WTC11 (cell line): ENCODE measurements around the gene RECK. TPM values are rescaled to one million over a fixed set of nuclear protein-coding genes. Genes with fewer than 3 reads are reported as not detected.

Experiments used
- ATAC-seq: fragments of 200-7000 bp; cut with Tn5 transposase; 2 replicates; pipeline ENCODE4 v1.10.0; 2021; ENCODE audit warnings: mild to moderate bottlenecking, moderate library complexity
- CTCF ChIA-PET: fragments of 300-600 bp; sonication (Branson Sonifier 250); formaldehyde crosslinking; loops from one replicate; lab custom pipeline; 2021; ENCODE audit warnings: antibody characterized with exemption; lab: Charles Lee
- POLR2A ChIA-PET: fragments of 350-600 bp; sonication (Branson Sonifier 250); formaldehyde crosslinking; loops from one replicate; lab custom pipeline; 2021; ENCODE audit warnings: antibody characterized with exemption; lab: Charles Lee
- DNase-seq: peaks from one replicate; pipeline ENCODE4 v3.0.0; 2021; ENCODE audit warnings: low spot score
- H3K27ac Mint-ChIP-seq: 2 replicates; pipeline ENCODE4 v1.8.0; 2021; ENCODE audit warnings: mixed read lengths
- H3K27me3 Mint-ChIP-seq: 2 replicates; pipeline ENCODE4 v1.8.0; 2021; ENCODE audit warnings: low read depth, mild to moderate bottlenecking, moderate library complexity, mixed read lengths
- H3K36me3 Mint-ChIP-seq: 2 replicates; pipeline ENCODE4 v1.8.0; 2021; ENCODE audit warnings: mixed read lengths
- H3K4me1 Mint-ChIP-seq: 2 replicates; pipeline ENCODE4 v1.8.0; 2022; ENCODE audit warnings: mixed read lengths
- H3K4me3 Mint-ChIP-seq: 2 replicates; pipeline ENCODE4 v1.8.0; 2021; ENCODE audit warnings: mild to moderate bottlenecking, moderate library complexity, mixed read lengths
- H3K9me3 Mint-ChIP-seq: 2 replicates; pipeline ENCODE4 v1.8.0; 2021; ENCODE audit warnings: mixed read lengths
- AR ChIP-seq: fragments of 250-450 bp; sonication (Bioruptor Pico); IDR thresholded peaks from 2 replicates; pipeline ENCODE4 v1.9.0; 2021; ENCODE audit warnings: mild to moderate bottlenecking
- ATF3 ChIP-seq: sonication (generic); formaldehyde crosslinking; conservative IDR thresholded peaks from 2 replicates; pipeline ENCODE4 v1.8.1; 2022; ENCODE audit warnings: mild to moderate bottlenecking, missing genetic modification reagents
- CTCF ChIP-seq: fragments of 200-600 bp; IDR thresholded peaks from 2 replicates; pipeline ENCODE4 v1.8.0; 2022; ENCODE audit warnings: antibody characterized with exemption
- EMX1 ChIP-seq: fragments of 250-450 bp; sonication (Bioruptor Pico); IDR thresholded peaks from 2 replicates; pipeline ENCODE4 v1.8.0; 2021; ENCODE audit warnings: mild to moderate bottlenecking
- ZNF232 ChIP-seq: sonication (generic); formaldehyde crosslinking; IDR thresholded peaks from 2 replicates; pipeline ENCODE4 v1.8.0; 2022; ENCODE audit warnings: mild to moderate bottlenecking, missing genetic modification reagents
- ZNF416 ChIP-seq: fragments of 250-450 bp; sonication (Bioruptor Pico); IDR thresholded peaks from 2 replicates; pipeline ENCODE4 v1.9.0; 2021; ENCODE audit warnings: mild to moderate bottlenecking, inconsistent platforms
- total RNA-seq: library from RNA; stranded (reverse); gene quantifications from 3 replicates; pipeline ENCODE4 v1.2.3, GENCODE V29; 2021
- TF ChIP-seq, protein P1 (sequence below): sonication (generic); formaldehyde crosslinking; IDR thresholded peaks from 2 replicates; pipeline ENCODE4 v1.8.0; 2023; ENCODE audit warnings: missing genetic modification reagents
- TF ChIP-seq, protein P2 (sequence below): sonication (generic); formaldehyde crosslinking; IDR thresholded peaks from 2 replicates; pipeline ENCODE4 v1.8.1; 2023; ENCODE audit warnings: mild to moderate bottlenecking, missing genetic modification reagents
- TF ChIP-seq, protein P3 (sequence below): sonication (generic); formaldehyde crosslinking; IDR thresholded peaks from 2 replicates; pipeline ENCODE4 v1.8.0; 2022; ENCODE audit warnings: missing genetic modification reagents

RECK gene
- total RNA-seq, 1 experiment from 2014 or later, result 11.2 TPM

GRCh38 chr9:36102742-36103495 is 66.2 kb downstream of the RECK start:
- H3K36me3 Mint-ChIP-seq, result no peaks in the 10 kb centered on the region
- peak; percentile 86 for DNase-seq
- ChIA-PET POLR2A (interaction anchor here (1.0 to 1.8 kb wide), 2 partner anchors 60 to 88 kb away, joined by 3 to 6 read pairs; partner anchors contain the start of gene CLTA), CTCF (interaction anchor here (0.6 to 7.7 kb wide), 25 partner anchors 10 to 239 kb away, joined by 3 to 131 read pairs (median 4); partner anchors contain the start of genes CCIN, CLTA and RECK)
- peak; percentile 49 for TF ChIP-seq CTCF
- TF ChIP-seq ZNF416 (CRISPR knock-in tag), result no peak
- peaks cover 24% of the 10 kb centered on the region for H3K4me1 Mint-ChIP-seq
- peak; percentile 95 for ATAC-seq
- H3K9me3 Mint-ChIP-seq, result no peaks in the 10 kb centered on the region
- H3K27ac Mint-ChIP-seq, result peak overlapping the region; percentile 79
- no peaks in the 10 kb centered on the region for H3K27me3 Mint-ChIP-seq
- H3K4me3 Mint-ChIP-seq, result no peak overlapping the region

DNA sequence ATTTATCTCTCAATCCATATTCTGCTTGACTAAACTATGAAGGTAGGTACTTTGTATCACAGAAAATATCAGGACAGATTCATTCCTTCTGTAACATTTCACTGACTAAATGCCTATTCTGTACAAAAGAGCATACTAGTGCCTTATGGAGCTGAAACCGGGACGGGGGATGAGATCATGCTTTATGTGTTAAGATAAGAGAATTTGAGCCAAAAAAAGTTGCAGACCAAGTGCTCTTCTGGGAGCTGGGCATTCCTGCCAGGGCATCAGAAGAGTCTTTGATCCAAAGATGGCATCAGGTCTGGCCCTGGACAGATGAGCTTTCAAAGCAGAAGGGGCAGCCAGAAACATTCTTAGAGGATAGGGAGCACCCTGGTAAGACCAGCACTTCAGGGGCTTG is 72.4 kb downstream of the RECK start:
- Mint-ChIP-seq H3K27me3 (no peaks in the 10 kb centered on the region), H3K9me3 (no peaks in the 10 kb centered on the region), H3K4me1 (no peaks in the 10 kb centered on the region), H3K36me3 (no peaks in the 10 kb centered on the region; the same call in 1 of the 2 replicates), H3K27ac (no peak overlapping the region), H3K4me3 (no peak overlapping the region)
- CTCF ChIA-PET, result no interaction called here
- no peak for DNase-seq
- TF ChIP-seq ZNF232 (CRISPR knock-in tag) (no peak), AR (CRISPR knock-in tag) (no peak), ATF3 (CRISPR knock-in tag) (no peak), EMX1 (no peak)
- TF ChIP-seq, protein P1, sequence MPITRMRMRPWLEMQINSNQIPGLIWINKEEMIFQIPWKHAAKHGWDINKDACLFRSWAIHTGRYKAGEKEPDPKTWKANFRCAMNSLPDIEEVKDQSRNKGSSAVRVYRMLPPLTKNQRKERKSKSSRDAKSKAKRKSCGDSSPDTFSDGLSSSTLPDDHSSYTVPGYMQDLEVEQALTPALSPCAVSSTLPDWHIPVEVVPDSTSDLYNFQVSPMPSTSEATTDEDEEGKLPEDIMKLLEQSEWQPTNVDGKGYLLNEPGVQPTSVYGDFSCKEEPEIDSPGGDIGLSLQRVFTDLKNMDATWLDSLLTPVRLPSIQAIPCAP (CRISPR knock-in tag), result no peak
- TF ChIP-seq, protein P2, sequence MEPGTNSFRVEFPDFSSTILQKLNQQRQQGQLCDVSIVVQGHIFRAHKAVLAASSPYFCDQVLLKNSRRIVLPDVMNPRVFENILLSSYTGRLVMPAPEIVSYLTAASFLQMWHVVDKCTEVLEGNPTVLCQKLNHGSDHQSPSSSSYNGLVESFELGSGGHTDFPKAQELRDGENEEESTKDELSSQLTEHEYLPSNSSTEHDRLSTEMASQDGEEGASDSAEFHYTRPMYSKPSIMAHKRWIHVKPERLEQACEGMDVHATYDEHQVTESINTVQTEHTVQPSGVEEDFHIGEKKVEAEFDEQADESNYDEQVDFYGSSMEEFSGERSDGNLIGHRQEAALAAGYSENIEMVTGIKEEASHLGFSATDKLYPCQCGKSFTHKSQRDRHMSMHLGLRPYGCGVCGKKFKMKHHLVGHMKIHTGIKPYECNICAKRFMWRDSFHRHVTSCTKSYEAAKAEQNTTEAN (CRISPR knock-in tag), result no peak
- TF ChIP-seq, protein P3, sequence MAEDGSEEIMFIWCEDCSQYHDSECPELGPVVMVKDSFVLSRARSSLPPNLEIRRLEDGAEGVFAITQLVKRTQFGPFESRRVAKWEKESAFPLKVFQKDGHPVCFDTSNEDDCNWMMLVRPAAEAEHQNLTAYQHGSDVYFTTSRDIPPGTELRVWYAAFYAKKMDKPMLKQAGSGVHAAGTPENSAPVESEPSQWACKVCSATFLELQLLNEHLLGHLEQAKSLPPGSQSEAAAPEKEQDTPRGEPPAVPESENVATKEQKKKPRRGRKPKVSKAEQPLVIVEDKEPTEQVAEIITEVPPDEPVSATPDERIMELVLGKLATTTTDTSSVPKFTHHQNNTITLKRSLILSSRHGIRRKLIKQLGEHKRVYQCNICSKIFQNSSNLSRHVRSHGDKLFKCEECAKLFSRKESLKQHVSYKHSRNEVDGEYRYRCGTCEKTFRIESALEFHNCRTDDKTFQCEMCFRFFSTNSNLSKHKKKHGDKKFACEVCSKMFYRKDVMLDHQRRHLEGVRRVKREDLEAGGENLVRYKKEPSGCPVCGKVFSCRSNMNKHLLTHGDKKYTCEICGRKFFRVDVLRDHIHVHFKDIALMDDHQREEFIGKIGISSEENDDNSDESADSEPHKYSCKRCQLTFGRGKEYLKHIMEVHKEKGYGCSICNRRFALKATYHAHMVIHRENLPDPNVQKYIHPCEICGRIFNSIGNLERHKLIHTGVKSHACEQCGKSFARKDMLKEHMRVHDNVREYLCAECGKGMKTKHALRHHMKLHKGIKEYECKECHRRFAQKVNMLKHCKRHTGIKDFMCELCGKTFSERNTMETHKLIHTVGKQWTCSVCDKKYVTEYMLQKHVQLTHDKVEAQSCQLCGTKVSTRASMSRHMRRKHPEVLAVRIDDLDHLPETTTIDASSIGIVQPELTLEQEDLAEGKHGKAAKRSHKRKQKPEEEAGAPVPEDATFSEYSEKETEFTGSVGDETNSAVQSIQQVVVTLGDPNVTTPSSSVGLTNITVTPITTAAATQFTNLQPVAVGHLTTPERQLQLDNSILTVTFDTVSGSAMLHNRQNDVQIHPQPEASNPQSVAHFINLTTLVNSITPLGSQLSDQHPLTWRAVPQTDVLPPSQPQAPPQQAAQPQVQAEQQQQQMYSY (CRISPR knock-in tag), result no peak
- POLR2A ChIA-PET, result interaction anchor here (0.6 kb wide), 1 partner anchor 93 kb away, joined by 3 read pairs; no protein-coding TSS in a partner anchor
- no peak for ATAC-seq
